ENCODE results near the gene RPS14.

- TF ChIP-seq CTCF (conservative IDR thresholded peaks at IDR 0.05; ENCODE audit: low read depth, low read length) (no peak), MXI1 (IDR thresholded peaks at IDR 0.05; ENCODE audit: borderline replicate concordance, low read depth, low read length) (no peak), POLR2A (IDR thresholded peaks at IDR 0.05; ENCODE audit: low read depth, low read length) (no peak), CHD1 (IDR thresholded peaks at IDR 0.05; ENCODE audit: low read depth, low read length) (no peak), CEBPB (IDR thresholded peaks at IDR 0.05; ENCODE audit: low read depth, low read length) (no peak), MAZ (IDR thresholded peaks at IDR 0.05; ENCODE audit: borderline replicate concordance, low read depth, low read length) (no peak), RAD21 (IDR thresholded peaks at IDR 0.05; ENCODE audit: low read length) (no peak), NFE2L2 (IDR thresholded peaks at IDR 0.05; ENCODE audit: low read depth, low read length) (no peak), RFX5 (IDR thresholded peaks at IDR 0.05; ENCODE audit: low read depth, low read length) (no peak), RCOR1 (IDR thresholded peaks at IDR 0.05; ENCODE audit: insufficient replicate concordance, low read length) (no peak), MAFK (IDR thresholded peaks at IDR 0.05; ENCODE audit: low read depth, low read length) (no peak), BHLHE40 (IDR thresholded peaks at IDR 0.05; ENCODE audit: low read depth, low read length) (no peak), ELK1 (IDR thresholded peaks at IDR 0.05; ENCODE audit: borderline replicate concordance, low read depth, low read length) (no peak)
- TF ChIP-seq, protein P1, sequence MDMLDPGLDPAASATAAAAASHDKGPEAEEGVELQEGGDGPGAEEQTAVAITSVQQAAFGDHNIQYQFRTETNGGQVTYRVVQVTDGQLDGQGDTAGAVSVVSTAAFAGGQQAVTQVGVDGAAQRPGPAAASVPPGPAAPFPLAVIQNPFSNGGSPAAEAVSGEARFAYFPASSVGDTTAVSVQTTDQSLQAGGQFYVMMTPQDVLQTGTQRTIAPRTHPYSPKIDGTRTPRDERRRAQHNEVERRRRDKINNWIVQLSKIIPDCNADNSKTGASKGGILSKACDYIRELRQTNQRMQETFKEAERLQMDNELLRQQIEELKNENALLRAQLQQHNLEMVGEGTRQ (IDR thresholded peaks at IDR 0.05; ENCODE audit: low read depth, low read length) = no peak
These were observed 32.5 kb upstream of the RPS14 start for GRCh38 chr5:150481972-150482406.
